ENCODE measurements around the gene KRTAP9-9. TPM values are rescaled to one million over a fixed set of nuclear protein-coding genes. Genes with fewer than 3 reads are reported as not detected.

The KRTAP9-9 gene
- total and polyA plus RNA-seq, 11 donors, result not detected

DNA sequence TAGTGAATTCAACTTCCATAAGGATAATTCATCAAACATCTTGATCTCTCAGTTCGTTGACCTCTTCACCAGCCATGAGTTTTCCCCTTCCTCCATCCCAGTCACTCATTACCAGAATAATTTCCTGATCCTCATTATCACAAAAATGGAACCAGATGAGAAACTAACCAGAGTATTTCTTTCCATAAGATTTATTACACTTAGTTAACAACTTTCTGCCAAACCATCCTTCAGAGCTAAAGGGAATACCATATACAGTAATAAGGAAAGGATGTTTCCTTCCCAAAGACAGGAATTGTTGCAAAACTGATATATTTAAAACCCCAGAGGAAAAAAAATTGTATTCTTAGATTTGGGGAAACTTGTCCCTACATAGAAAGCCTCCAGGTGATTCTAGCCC, 38.8 kb downstream of the KRTAP9-9 start:
- no peaks in the 10 kb centered on the region for H3K36me3 ChIP-seq
- no peak overlapping the region for H3K4me3 ChIP-seq
- no peak for TF ChIP-seq POLR2A (IDR thresholded peaks at IDR 0.05)
- TF ChIP-seq, protein P1, sequence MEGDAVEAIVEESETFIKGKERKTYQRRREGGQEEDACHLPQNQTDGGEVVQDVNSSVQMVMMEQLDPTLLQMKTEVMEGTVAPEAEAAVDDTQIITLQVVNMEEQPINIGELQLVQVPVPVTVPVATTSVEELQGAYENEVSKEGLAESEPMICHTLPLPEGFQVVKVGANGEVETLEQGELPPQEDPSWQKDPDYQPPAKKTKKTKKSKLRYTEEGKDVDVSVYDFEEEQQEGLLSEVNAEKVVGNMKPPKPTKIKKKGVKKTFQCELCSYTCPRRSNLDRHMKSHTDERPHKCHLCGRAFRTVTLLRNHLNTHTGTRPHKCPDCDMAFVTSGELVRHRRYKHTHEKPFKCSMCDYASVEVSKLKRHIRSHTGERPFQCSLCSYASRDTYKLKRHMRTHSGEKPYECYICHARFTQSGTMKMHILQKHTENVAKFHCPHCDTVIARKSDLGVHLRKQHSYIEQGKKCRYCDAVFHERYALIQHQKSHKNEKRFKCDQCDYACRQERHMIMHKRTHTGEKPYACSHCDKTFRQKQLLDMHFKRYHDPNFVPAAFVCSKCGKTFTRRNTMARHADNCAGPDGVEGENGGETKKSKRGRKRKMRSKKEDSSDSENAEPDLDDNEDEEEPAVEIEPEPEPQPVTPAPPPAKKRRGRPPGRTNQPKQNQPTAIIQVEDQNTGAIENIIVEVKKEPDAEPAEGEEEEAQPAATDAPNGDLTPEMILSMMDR (IDR thresholded peaks at IDR 0.05), result no peak
- DNase-seq (no peak), ATAC-seq (no peak)
- intact Hi-C loops (cut with DNase I), result no loop called here
- peaks cover 0 to 18% (median 0%) of the 10 kb centered on the region in 9 donors for H3K27me3 ChIP-seq
- 64 to 83% (median 75%) methylated on average over 1 of the region's 1 CpG for WGBS, 4 donors
- H3K27ac ChIP-seq, result no peak overlapping the region
- H3K4me1 ChIP-seq, result no peaks in the 10 kb centered on the region
- H3K9me3 ChIP-seq, result no peaks in the 10 kb centered on the region

DNA sequence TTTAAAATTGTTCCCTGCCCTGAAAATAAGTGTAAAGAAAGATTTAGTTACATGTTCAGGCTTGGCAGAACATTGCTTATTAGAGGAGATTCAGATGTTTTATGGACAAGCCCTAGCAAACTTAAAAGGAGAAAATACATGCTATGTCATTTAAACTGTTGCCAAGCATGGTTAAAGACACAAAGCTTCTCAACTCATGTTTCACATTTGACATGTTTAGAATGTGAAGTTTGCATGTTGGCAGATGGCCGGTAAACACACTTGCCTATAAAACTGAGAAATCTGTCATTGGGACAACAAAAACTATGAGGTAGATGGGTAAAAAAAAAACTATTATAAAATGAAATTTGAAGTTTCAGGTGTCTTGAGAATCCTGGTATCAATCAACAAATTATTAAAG, 41.7 kb downstream of the KRTAP9-9 start:
- ATAC-seq (no peak), DNase-seq (no peak)
- Histone ChIP-seq H3K27me3 (peaks cover 0 to 3% (median 0%) of the 10 kb centered on the region in 9 donors), H3K36me3 (no peaks in the 10 kb centered on the region), H3K4me3 (no peak overlapping the region), H3K9me3 (peaks cover 0 to 9% (median 0%) of the 10 kb centered on the region in 12 donors), H3K27ac (no peak overlapping the region), H3K4me1 (peaks cover 0 to 5% (median 0%) of the 10 kb centered on the region in 12 donors)
- intact Hi-C loops (cut with DNase I), result no loop called here
- 91 to 95% (median 93%) methylated on average over 1 of the region's 1 CpG for WGBS, 4 donors
- TF ChIP-seq POLR2A (IDR thresholded peaks at IDR 0.05), result no peak

DNA sequence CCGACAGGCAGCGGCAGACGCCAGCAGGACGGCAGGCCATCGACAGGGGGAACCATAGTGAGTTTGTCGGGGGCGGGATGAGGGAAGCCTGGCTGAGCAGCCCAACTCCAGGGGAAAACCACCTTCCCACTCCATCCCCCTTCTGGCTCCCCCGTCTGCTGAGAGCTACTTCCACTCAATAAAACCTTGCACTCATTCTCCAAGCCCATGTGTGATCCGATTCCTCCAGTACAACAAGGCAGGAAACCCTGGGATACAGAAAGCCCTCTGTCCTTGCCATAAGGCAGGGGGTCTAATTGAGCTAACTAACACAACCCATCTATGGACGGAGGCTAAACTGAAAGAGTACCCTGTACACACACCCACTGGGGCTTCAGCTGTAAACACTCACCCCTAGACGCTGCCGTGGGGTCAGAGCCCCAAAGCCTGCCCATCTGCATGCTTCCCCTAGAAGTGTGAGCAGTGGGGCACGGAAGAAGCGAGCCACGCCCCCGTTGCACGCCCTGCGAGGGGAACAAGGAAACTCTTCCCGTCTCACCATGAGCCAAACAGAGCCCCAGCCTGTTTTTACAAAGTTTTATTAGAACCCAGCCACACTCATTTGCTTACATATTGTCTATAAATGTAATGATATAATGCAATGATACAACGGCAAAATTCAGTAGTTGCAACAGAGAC, 43.4 kb downstream of the KRTAP9-9 start:
- H3K4me3 ChIP-seq, result no peak overlapping the region
- 85 to 89% (median 87%) methylated on average over 20 of the region's 20 CpGs for WGBS, 4 donors
- no peaks in the 10 kb centered on the region for H3K36me3 ChIP-seq
- ATAC-seq (no peak), DNase-seq (no peak)
- no peaks in the 10 kb centered on the region for H3K27me3 ChIP-seq
- H3K4me1 ChIP-seq, result peaks cover 0 to 13% (median 0%) of the 10 kb centered on the region in 12 donors
- intact Hi-C loops (cut with DNase I), result no loop called here
- TF ChIP-seq POLR2A (IDR thresholded peaks at IDR 0.05), result no peak
- TF ChIP-seq, protein P1 (IDR thresholded peaks at IDR 0.05), result no peak
- peaks cover 0 to 10% (median 0%) of the 10 kb centered on the region in 12 donors for H3K9me3 ChIP-seq
- H3K27ac ChIP-seq, result no peak overlapping the region

- peaks cover 0 to 2% (median 0%) of the 10 kb centered on the region in 9 donors for H3K27me3 ChIP-seq
- TF ChIP-seq, protein P1 (IDR thresholded peaks at IDR 0.05), result no peak
- no peak for TF ChIP-seq POLR2A (IDR thresholded peaks at IDR 0.05)
- WGBS, 4 donors, result 60 to 69% (median 61%) methylated on average over 5 of the region's 5 CpGs
- peaks cover 0 to 13% (median 0%) of the 10 kb centered on the region in 12 donors for H3K4me1 ChIP-seq
- ATAC-seq (no peak), DNase-seq (no peak)
- no peak overlapping the region for H3K27ac ChIP-seq
- H3K4me3 ChIP-seq, result no peak overlapping the region
- no peaks in the 10 kb centered on the region for H3K36me3 ChIP-seq
- peaks cover 0 to 10% (median 0%) of the 10 kb centered on the region in 12 donors for H3K9me3 ChIP-seq
- intact Hi-C loops (cut with DNase I), result loop anchor here in 1 of 10 donors (10.0 kb wide), 1 partner anchor 164 kb away; the partner anchor contains the start of gene KRT32
These were observed 46.1 kb downstream of the KRTAP9-9 start for GRCh38 chr17:41301204-41301790.
